Measurements from ENCODE around the gene CRACR2B. TPM values are rescaled to one million over a fixed set of nuclear protein-coding genes. Genes with fewer than 3 reads are reported as not detected.
A peak's percentile ranks its signal among the peaks of the same experiment; 100 is the strongest.

CRACR2B gene
- total and polyA plus RNA-seq, 2 donors (not counting 1 experiment from before 2014, with no cell fraction given), result 9.7 to 67.7 TPM

GRCh38 chr11:802693-803466, 24.8 kb upstream of the CRACR2B start:
- no peaks in the 10 kb centered on the region for H3K27me3 ChIP-seq (replicated peaks in 1 of 4; ENCODE audit: control extremely low read depth in 1 of 4, control insufficient read depth in 3 of 4, insufficient read depth in 4 of 4, low read length in 3 of 4)
- ChIA-PET CTCF (interaction anchor here (1.1 kb wide), 1 partner anchor 81 kb away, joined by 3 read pairs; no protein-coding TSS in a partner anchor), POLR2A (interaction anchor here (0.5 to 0.7 kb wide), 2 partner anchors 12 to 62 kb away, joined by 4 read pairs; no protein-coding TSS in a partner anchor)
- H3K9ac ChIP-seq (ENCODE audit: low read length), result no peak overlapping the region
- no peak overlapping the region for H3K4me3 ChIP-seq (ENCODE audit: control extremely low read depth in 1 of 5, extremely low read depth in 1 of 5, insufficient read depth in 1 of 5, low read depth in 2 of 5, low read length in 4 of 5)
- 95% methylated on average over 28 of the region's 28 CpGs for WGBS (ENCODE audit: insufficient coverage)
- ATAC-seq (ENCODE audit: low read depth), result no peak
- DNase-seq, result no peak
- H3K4me3 Mint-ChIP-seq, result peak overlapping the region; percentile 37
- H3K9me3 Mint-ChIP-seq (ENCODE audit: insufficient read depth), result no peaks in the 10 kb centered on the region
- H3K4me1 Mint-ChIP-seq, result peaks cover 11% of the 10 kb centered on the region
- H3K9me3 ChIP-seq (ENCODE audit: control extremely low read depth in 1 of 3, control insufficient read depth in 2 of 3, insufficient read depth in 1 of 3, low read length in 2 of 3), result no peaks in the 10 kb centered on the region
- H4K20me1 ChIP-seq (ENCODE audit: control insufficient read depth, insufficient read depth, low read length, poor library complexity, severe bottlenecking), result peaks cover 46% of the 10 kb centered on the region
- no peak overlapping the region for H3K27ac ChIP-seq (ENCODE audit: low read length in 2 of 2)
- H3K27me3 Mint-ChIP-seq, result no peaks in the 10 kb centered on the region
- H2AFZ ChIP-seq (ENCODE audit: insufficient read depth, low read depth, low read length, poor library complexity, severe bottlenecking), result no peak overlapping the region
- H3K27ac Mint-ChIP-seq, result no peak overlapping the region
- peaks cover 10 to 29% of the 10 kb centered on the region in 2 donors for H3K4me1 ChIP-seq (ENCODE audit: control insufficient read depth in 2 of 2, insufficient read depth in 2 of 2, low read length in 2 of 2)
- intact Hi-C loops (cut with micrococcal nuclease), result no loop called here
- TF ChIP-seq EZH2 (IDR thresholded peaks at IDR 0.05; ENCODE audit: borderline replicate concordance, insufficient read depth, low read depth, low read length, poor library complexity, severe bottlenecking), result no peak
- TF ChIP-seq CTCF (IDR thresholded peaks at IDR 0.05), result no peak
- peaks cover 0 to 9% of the 10 kb centered on the region in 2 experiments for H3K36me3 ChIP-seq (replicated peaks in 1 of 2; ENCODE audit: control extremely low read depth in 1 of 2, control insufficient read depth in 1 of 2, extremely low read depth in 1 of 2, insufficient read depth in 2 of 2, low read length in 1 of 2)
- peaks cover 62% of the 10 kb centered on the region for H3K79me2 ChIP-seq (ENCODE audit: control insufficient read depth, insufficient read depth, low read length)
- no peak overlapping the region for H3K4me2 ChIP-seq (replicated peaks; ENCODE audit: low read depth, low read length, poor library complexity, severe bottlenecking)

DNA sequence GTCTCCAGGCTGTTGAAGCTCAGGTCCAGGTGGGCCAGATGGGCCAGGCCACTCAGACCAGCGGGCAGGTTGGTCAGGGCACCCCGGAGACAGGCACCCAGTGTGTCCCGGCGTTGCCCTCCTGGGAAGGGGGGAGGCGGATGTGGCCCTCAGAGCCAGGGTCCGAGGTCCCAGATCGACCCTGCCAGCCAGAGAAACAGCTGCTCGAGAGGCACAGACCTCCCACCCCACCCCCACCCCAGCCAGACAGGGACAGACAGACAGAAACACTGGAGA, 24.3 kb upstream of the CRACR2B start:
- TF ChIP-seq EZH2 (IDR thresholded peaks at IDR 0.05; ENCODE audit: borderline replicate concordance, insufficient read depth, low read depth, low read length, poor library complexity, severe bottlenecking) (no peak), CTCF (IDR thresholded peaks at IDR 0.05) (no peak)
- Histone ChIP-seq H3K9ac (ENCODE audit: low read length) (no peak overlapping the region), H3K9me3 (ENCODE audit: control extremely low read depth in 1 of 3, control insufficient read depth in 2 of 3, insufficient read depth in 1 of 3, low read length in 2 of 3) (no peaks in the 10 kb centered on the region), H3K27ac (ENCODE audit: low read length in 2 of 2) (no peak overlapping the region), H3K27me3 (replicated peaks in 1 of 4; ENCODE audit: control extremely low read depth in 1 of 4, control insufficient read depth in 3 of 4, insufficient read depth in 4 of 4, low read length in 3 of 4) (no peaks in the 10 kb centered on the region), H4K20me1 (ENCODE audit: control insufficient read depth, insufficient read depth, low read length, poor library complexity, severe bottlenecking) (peaks cover 45% of the 10 kb centered on the region), H3K4me3 (ENCODE audit: control extremely low read depth in 1 of 5, extremely low read depth in 1 of 5, insufficient read depth in 1 of 5, low read depth in 2 of 5, low read length in 4 of 5) (no peak overlapping the region), H3K4me2 (replicated peaks; ENCODE audit: low read depth, low read length, poor library complexity, severe bottlenecking) (no peak overlapping the region), H2AFZ (ENCODE audit: insufficient read depth, low read depth, low read length, poor library complexity, severe bottlenecking) (no peak overlapping the region), H3K4me1 (ENCODE audit: control insufficient read depth in 2 of 2, insufficient read depth in 2 of 2, low read length in 2 of 2) (peaks cover 11 to 31% of the 10 kb centered on the region in 2 donors), H3K79me2 (ENCODE audit: control insufficient read depth, insufficient read depth, low read length) (peaks cover 62% of the 10 kb centered on the region), H3K36me3 (replicated peaks in 1 of 2; ENCODE audit: control extremely low read depth in 1 of 2, control insufficient read depth in 1 of 2, extremely low read depth in 1 of 2, insufficient read depth in 2 of 2, low read length in 1 of 2) (peaks cover 0 to 9% of the 10 kb centered on the region in 2 experiments)
- intact Hi-C loops (cut with micrococcal nuclease), result no loop called here
- ATAC-seq (ENCODE audit: low read depth), result no peak
- Mint-ChIP-seq H3K4me3 (peak overlapping the region; percentile 37), H3K9me3 (ENCODE audit: insufficient read depth) (no peaks in the 10 kb centered on the region), H3K27me3 (no peaks in the 10 kb centered on the region), H3K27ac (no peak overlapping the region), H3K4me1 (peaks cover 13% of the 10 kb centered on the region)
- 100% methylated on average over 2 of the region's 8 CpGs for WGBS (ENCODE audit: insufficient coverage)
- DNase-seq, result no peak
- POLR2A ChIA-PET, result no interaction called here
- CTCF ChIA-PET, result no interaction called here
